ENCODE data around the gene MYL6B. TPM values are rescaled to one million over a fixed set of nuclear protein-coding genes. Genes with fewer than 3 reads are reported as not detected.

Gene MYL6B
- total and polyA plus RNA-seq, 2 experiments from 2014 or later: 96.9 to 164 TPM

DNA sequence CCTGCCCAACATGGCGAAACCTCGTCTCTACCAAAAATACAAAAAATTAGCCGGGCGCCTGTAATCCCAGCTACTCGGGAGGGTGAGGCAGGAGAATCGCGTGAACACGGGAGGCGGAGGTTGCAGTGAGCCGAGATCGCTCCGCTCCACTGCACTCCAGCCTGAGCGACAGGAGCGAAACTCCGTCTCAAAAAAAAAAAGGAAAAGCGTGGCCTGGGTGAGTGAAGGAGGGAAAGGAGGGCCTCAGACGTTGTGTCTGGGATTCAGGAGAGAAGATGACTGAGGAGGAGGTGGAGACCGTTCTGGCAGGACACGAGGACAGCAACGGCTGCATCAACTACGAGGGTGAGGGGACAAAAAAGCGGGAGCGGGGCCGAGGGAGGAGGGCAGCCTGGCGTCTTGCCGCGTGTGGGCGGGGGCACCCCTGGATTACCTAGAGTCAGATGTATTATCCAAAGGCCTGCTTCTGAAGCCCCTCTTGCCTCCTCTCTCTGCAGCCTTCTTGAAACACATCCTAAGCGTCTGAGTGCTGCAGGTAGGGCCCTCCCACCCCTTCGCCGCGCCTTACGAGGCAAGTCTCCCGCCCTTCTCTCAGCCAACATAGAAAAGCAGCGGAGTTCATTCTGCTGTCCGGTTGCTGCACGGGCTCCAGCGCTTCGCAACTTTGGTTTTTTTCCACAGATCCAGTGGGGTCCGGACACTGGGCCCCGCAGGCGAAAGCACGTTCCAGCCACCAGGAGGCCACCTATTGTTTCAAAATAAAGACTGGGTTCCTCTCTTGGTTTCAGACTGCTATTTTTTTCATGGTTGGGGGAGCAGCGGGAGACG is 5.0 kb downstream of the MYL6B start:
- peak overlapping the region; percentile 92 for H3K4me3 Mint-ChIP-seq
- H3K79me2 ChIP-seq (replicated peaks; ENCODE audit: insufficient read depth): peaks cover 44% of the 10 kb centered on the region
- no peaks in the 10 kb centered on the region for H3K27me3 ChIP-seq (ENCODE audit: insufficient read depth)
- peaks cover 63% of the 10 kb centered on the region for H3K36me3 Mint-ChIP-seq (ENCODE audit: low read depth)
- peaks cover 56% of the 10 kb centered on the region for H3K4me1 Mint-ChIP-seq
- no peaks in the 10 kb centered on the region; the same call in none of the 3 replicates for H3K9me3 Mint-ChIP-seq
- H3K4me2 ChIP-seq: peak overlapping the region; percentile 76
- peaks cover 46% of the 10 kb centered on the region for H3K4me1 ChIP-seq (ENCODE audit: insufficient read depth)
- H3K27ac ChIP-seq (ENCODE audit: low read depth): peak overlapping the region; percentile 94
- no peaks in the 10 kb centered on the region for H3K9me2 ChIP-seq (ENCODE audit: insufficient read depth)
- H3K27ac Mint-ChIP-seq: peak overlapping the region; percentile 99
- peaks cover 46% of the 10 kb centered on the region for H3K27me3 Mint-ChIP-seq (ENCODE audit: insufficient read depth, low read depth, poor library complexity)
- peaks cover 27% of the 10 kb centered on the region for H3K36me3 ChIP-seq (ENCODE audit: insufficient read depth)
- peaks cover 13% of the 10 kb centered on the region; the same call in 1 of the 2 replicates for H4K20me1 ChIP-seq (replicated peaks; ENCODE audit: insufficient read depth)
- peak; percentile 21 for ATAC-seq
- 0 out of 2 replicates have a peak overlapping the region, but pooled peaks have one; percentile 16 for H2AFZ ChIP-seq
- H3F3A ChIP-seq (replicated peaks; ENCODE audit: low read depth): peaks cover 39% of the 10 kb centered on the region
- peak overlapping the region; percentile 57 for H3K4me3 ChIP-seq
- DNase-seq (ENCODE audit: low spot score): peak; percentile 94
- no peak for TF ChIP-seq EZH2 (IDR thresholded peaks at IDR 0.05; ENCODE audit: low read depth, unreplicated experiment)
- TF ChIP-seq, protein P1, sequence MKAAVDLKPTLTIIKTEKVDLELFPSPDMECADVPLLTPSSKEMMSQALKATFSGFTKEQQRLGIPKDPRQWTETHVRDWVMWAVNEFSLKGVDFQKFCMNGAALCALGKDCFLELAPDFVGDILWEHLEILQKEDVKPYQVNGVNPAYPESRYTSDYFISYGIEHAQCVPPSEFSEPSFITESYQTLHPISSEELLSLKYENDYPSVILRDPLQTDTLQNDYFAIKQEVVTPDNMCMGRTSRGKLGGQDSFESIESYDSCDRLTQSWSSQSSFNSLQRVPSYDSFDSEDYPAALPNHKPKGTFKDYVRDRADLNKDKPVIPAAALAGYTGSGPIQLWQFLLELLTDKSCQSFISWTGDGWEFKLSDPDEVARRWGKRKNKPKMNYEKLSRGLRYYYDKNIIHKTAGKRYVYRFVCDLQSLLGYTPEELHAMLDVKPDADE (IDR thresholded peaks at IDR 0.05): no peak
- TF ChIP-seq POLR2AphosphoS5 (IDR thresholded peaks at IDR 0.05; ENCODE audit: low read depth): peak; percentile 60
- TF ChIP-seq, protein P2, sequence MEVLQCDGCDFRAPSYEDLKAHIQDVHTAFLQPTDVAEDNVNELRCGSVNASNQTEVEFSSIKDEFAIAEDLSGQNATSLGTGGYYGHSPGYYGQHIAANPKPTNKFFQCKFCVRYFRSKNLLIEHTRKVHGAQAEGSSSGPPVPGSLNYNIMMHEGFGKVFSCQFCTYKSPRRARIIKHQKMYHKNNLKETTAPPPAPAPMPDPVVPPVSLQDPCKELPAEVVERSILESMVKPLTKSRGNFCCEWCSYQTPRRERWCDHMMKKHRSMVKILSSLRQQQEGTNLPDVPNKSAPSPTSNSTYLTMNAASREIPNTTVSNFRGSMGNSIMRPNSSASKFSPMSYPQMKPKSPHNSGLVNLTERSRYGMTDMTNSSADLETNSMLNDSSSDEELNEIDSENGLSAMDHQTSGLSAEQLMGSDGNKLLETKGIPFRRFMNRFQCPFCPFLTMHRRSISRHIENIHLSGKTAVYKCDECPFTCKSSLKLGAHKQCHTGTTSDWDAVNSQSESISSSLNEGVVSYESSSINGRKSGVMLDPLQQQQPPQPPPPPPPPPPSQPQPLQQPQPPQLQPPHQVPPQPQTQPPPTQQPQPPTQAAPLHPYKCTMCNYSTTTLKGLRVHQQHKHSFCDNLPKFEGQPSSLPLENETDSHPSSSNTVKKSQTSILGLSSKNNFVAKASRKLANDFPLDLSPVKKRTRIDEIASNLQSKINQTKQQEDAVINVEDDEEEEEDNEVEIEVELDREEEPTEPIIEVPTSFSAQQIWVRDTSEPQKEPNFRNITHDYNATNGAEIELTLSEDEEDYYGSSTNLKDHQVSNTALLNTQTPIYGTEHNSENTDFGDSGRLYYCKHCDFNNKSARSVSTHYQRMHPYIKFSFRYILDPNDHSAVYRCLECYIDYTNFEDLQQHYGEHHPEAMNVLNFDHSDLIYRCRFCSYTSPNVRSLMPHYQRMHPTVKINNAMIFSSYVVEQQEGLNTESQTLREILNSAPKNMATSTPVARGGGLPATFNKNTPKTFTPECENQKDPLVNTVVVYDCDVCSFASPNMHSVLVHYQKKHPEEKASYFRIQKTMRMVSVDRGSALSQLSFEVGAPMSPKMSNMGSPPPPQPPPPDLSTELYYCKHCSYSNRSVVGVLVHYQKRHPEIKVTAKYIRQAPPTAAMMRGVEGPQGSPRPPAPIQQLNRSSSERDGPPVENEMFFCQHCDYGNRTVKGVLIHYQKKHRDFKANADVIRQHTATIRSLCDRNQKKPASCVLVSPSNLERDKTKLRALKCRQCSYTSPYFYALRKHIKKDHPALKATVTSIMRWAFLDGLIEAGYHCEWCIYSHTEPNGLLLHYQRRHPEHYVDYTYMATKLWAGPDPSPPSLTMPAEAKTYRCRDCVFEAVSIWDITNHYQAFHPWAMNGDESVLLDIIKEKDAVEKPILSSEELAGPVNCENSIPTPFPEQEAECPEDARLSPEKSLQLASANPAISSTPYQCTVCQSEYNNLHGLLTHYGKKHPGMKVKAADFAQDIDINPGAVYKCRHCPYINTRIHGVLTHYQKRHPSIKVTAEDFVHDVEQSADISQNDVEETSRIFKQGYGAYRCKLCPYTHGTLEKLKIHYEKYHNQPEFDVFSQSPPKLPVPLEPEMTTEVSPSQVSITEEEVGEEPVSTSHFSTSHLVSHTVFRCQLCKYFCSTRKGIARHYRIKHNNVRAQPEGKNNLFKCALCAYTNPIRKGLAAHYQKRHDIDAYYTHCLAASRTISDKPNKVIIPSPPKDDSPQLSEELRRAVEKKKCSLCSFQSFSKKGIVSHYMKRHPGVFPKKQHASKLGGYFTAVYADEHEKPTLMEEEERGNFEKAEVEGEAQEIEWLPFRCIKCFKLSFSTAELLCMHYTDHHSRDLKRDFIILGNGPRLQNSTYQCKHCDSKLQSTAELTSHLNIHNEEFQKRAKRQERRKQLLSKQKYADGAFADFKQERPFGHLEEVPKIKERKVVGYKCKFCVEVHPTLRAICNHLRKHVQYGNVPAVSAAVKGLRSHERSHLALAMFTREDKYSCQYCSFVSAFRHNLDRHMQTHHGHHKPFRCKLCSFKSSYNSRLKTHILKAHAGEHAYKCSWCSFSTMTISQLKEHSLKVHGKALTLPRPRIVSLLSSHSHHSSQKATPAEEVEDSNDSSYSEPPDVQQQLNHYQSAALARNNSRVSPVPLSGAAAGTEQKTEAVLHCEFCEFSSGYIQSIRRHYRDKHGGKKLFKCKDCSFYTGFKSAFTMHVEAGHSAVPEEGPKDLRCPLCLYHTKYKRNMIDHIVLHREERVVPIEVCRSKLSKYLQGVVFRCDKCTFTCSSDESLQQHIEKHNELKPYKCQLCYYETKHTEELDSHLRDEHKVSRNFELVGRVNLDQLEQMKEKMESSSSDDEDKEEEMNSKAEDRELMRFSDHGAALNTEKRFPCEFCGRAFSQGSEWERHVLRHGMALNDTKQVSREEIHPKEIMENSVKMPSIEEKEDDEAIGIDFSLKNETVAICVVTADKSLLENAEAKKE (CRISPR knock-in tag; IDR thresholded peaks at IDR 0.05): no peak
- TF ChIP-seq, protein P3, sequence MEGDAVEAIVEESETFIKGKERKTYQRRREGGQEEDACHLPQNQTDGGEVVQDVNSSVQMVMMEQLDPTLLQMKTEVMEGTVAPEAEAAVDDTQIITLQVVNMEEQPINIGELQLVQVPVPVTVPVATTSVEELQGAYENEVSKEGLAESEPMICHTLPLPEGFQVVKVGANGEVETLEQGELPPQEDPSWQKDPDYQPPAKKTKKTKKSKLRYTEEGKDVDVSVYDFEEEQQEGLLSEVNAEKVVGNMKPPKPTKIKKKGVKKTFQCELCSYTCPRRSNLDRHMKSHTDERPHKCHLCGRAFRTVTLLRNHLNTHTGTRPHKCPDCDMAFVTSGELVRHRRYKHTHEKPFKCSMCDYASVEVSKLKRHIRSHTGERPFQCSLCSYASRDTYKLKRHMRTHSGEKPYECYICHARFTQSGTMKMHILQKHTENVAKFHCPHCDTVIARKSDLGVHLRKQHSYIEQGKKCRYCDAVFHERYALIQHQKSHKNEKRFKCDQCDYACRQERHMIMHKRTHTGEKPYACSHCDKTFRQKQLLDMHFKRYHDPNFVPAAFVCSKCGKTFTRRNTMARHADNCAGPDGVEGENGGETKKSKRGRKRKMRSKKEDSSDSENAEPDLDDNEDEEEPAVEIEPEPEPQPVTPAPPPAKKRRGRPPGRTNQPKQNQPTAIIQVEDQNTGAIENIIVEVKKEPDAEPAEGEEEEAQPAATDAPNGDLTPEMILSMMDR (conservative IDR thresholded peaks at IDR 0.05; ENCODE audit: low read depth in 2 of 2): peak; percentile 47 to 68
- peak; percentile 13; the same call in 1 of the 2 replicates for TF ChIP-seq CREB1 (CRISPR knock-in tag; IDR thresholded peaks at IDR 0.05; ENCODE audit: low read depth)

All from GM23338 (cell line).